Lower leg skin (tissue), 4 donors: ENCODE measurements around the gene KCTD21. TPM values are rescaled to one million over a fixed set of nuclear protein-coding genes. Genes with fewer than 3 reads are reported as not detected.

Experiments used
- DNase-seq, 2 donors: peaks; one replicate each; pipeline ENCODE4 v3.0.0-alpha.2; 2019; ENCODE audit warnings: low spot score in 2 of 2
- H3K4me3 ChIP-seq: fragments of 200-600 bp; sonication (generic); 2 replicates; pipeline ENCODE4 v1.5.1; 2017; ENCODE audit warnings: mild to moderate bottlenecking, low read depth; ENCODE audit not compliant: poor library complexity, severe bottlenecking
- POLR2A ChIP-seq, 2 donors: fragments of 450-650 bp; IDR thresholded peaks; one replicate each; pipeline ENCODE4 v1.6.1; 2016 to 2017; ENCODE audit warnings: antibody characterized with exemption in 2 of 2, mild to moderate bottlenecking in 1 of 2, moderate library complexity in 1 of 2
- WGBS, 2 donors: methylation state at CpG; one replicate each; pipeline ENCODE4 v1.1.5; 2018; 5-methylcytosine and 5-hydroxymethylcytosine counted together
- intact Hi-C: fragments of 100-400 bp; cut with DNase I; formaldehyde crosslinking; loops from one replicate; pipeline ENCODE4 v1.15.0; 2023; ENCODE audit warnings: low total_unique reads
- total RNA-seq, 4 donors: library from RNA; depleted of rRNA; stranded (reverse); fragments of >200 nt; gene quantifications; one replicate each; pipeline ENCODE4 v1.1.0, GENCODE V29; 2016
- TF ChIP-seq, protein P1 (sequence below), 3 donors: fragments of 450-650 bp; IDR thresholded peaks; one replicate each; pipeline ENCODE4 v1.5.1; 2016; ENCODE audit warnings: antibody characterized with exemption in 3 of 3, mild to moderate bottlenecking in 3 of 3, moderate library complexity in 2 of 3

KCTD21 gene
- total RNA-seq, 4 donors from 2014 or later: 3.8 to 17.0 (median 7.1) TPM

- 94 to 96% methylated on average over 5 of the region's 5 CpGs for WGBS, 2 donors
- TF ChIP-seq, protein P1, sequence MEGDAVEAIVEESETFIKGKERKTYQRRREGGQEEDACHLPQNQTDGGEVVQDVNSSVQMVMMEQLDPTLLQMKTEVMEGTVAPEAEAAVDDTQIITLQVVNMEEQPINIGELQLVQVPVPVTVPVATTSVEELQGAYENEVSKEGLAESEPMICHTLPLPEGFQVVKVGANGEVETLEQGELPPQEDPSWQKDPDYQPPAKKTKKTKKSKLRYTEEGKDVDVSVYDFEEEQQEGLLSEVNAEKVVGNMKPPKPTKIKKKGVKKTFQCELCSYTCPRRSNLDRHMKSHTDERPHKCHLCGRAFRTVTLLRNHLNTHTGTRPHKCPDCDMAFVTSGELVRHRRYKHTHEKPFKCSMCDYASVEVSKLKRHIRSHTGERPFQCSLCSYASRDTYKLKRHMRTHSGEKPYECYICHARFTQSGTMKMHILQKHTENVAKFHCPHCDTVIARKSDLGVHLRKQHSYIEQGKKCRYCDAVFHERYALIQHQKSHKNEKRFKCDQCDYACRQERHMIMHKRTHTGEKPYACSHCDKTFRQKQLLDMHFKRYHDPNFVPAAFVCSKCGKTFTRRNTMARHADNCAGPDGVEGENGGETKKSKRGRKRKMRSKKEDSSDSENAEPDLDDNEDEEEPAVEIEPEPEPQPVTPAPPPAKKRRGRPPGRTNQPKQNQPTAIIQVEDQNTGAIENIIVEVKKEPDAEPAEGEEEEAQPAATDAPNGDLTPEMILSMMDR (IDR thresholded peaks at IDR 0.05): no peak
- no peak for TF ChIP-seq POLR2A (IDR thresholded peaks at IDR 0.05)
- intact Hi-C loops: loop anchor here (5.0 kb wide), 1 partner anchor 1086 kb away; no protein-coding TSS in a partner anchor
Observed at GRCh38 chr11:78211565-78211964, 23.1 kb upstream of the KCTD21 start.

GRCh38 chr11:78210000-78210608, 21.7 kb upstream of the KCTD21 start:
- no peak for DNase-seq
- no peak overlapping the region for H3K4me3 ChIP-seq
- intact Hi-C loops: loop anchor here (5.0 kb wide), 1 partner anchor 1087 kb away; no protein-coding TSS in a partner anchor
- TF ChIP-seq POLR2A (IDR thresholded peaks at IDR 0.05): no peak
- TF ChIP-seq, protein P1 (IDR thresholded peaks at IDR 0.05): no peak
- WGBS, 2 donors: 85 to 90% methylated on average over 29 to 30 of the region's 31 CpGs

More at GRCh38 chr11:78211565-78211964, 23.1 kb upstream of the KCTD21 start:
- H3K4me3 ChIP-seq: no peak overlapping the region
- DNase-seq: no peak

DNA sequence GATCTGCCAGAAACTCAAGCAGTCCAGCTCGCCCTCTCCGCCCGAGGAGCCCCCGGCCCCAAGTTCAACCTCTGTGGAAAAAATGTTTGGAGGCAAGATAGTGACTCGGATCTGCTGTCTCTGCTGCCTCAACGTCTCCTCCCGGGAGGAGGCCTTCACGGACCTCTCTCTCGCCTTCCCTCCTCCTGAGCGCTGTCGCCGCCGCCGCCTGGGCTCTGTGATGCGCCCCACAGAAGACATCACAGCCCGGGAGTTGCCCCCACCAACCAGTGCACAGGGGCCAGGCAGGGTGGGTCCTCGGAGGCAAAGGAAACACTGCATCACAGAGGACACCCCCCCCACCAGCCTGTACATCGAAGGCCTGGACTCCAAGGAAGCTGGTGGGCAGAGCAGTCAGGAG, 21.1 kb upstream of the KCTD21 start:
- no peak overlapping the region for H3K4me3 ChIP-seq
- TF ChIP-seq, protein P1 (IDR thresholded peaks at IDR 0.05): no peak
- TF ChIP-seq POLR2A (IDR thresholded peaks at IDR 0.05): no peak
- 90 to 92% methylated on average over 17 to 18 of the region's 18 CpGs for WGBS, 2 donors
- DNase-seq: no peak
- intact Hi-C loops: no loop called here

DNA sequence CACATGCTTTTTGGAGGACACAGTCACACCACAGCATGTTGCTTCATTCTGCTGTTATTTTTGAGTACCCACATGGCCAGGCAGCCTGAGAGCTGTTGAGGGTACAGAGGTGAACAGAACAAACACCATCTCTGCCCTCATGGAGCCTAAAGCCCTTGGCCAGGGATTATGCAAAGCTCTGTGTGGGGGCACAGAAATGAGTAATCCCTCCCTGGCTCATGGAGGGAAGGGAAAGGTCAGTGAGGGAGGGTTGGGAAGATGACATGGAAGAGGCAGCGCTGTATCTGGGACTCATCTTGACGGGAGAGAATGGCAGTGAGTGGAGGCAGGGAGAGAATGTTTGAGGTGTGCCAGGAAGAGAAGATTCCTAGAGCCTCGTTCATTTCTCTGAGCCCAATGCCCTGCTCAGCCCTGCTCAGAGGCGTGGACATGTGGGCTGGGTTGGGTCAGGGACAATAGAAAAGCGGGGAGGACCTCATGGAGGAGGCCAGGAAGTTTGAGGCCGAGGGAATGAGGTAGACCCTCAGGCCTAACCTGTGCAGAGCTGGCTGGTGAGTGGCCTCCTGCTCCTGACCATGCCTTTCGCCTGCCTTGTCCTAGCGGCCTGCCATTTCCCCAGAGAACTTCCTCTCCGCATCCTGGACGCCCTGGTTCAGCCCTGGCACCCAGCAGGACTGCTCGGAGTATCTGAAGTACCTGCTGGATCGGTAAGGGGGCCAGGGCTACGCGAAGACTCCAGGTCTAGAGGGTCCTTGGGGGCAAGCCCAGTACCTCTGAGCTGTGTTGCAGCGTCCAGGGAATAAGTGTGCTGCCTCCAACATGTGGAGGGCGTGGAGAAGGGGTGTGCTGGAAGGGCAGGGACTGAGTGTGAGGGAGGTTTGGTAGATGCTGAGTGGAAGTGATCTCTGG, 20.1 kb upstream of the KCTD21 start:
- 84 to 89% methylated on average over 16 of the region's 16 CpGs for WGBS, 2 donors
- DNase-seq: no peak

GRCh38 chr11:78207532-78208256, 19.3 kb upstream of the KCTD21 start:
- TF ChIP-seq, protein P1 (IDR thresholded peaks at IDR 0.05): no peak
- no peak for TF ChIP-seq POLR2A (IDR thresholded peaks at IDR 0.05)
- intact Hi-C loops: no loop called here
- no peak for DNase-seq
- no peak overlapping the region for H3K4me3 ChIP-seq
- 89 to 92% methylated on average over 11 of the region's 11 CpGs for WGBS, 2 donors

More for the DNA sequence above, 20.1 kb upstream of the KCTD21 start:
- H3K4me3 ChIP-seq: no peak overlapping the region
- TF ChIP-seq POLR2A (IDR thresholded peaks at IDR 0.05): no peak
- TF ChIP-seq, protein P1 (IDR thresholded peaks at IDR 0.05): no peak
- intact Hi-C loops: no loop called here
